ENCODE measurements around the gene FIGNL2.

- no peak for TF ChIP-seq CTCF (IDR thresholded peaks at IDR 0.05)
- no peak for TF ChIP-seq POLR2A (IDR thresholded peaks at IDR 0.05)
Measured at GRCh38 chr12:51850081-51850964, 1.8 kb upstream of the FIGNL2 start.

All from right lobe of liver (tissue), 4 donors.